Measurements from ENCODE around the gene TP73. TPM values are rescaled to one million over a fixed set of nuclear protein-coding genes. Genes with fewer than 3 reads are reported as not detected.
A peak's percentile ranks its signal among the peaks of the same experiment; 100 is the strongest.

TP73 gene
- total RNA-seq, 2 donors from 2014 or later = 0.11 to 0.70 TPM

GRCh38 chr1:3693321-3693720 lies 41.0 kb downstream of the TP73 start:
- no peak for ATAC-seq
- intact Hi-C loops (cut with DNase I, micrococcal nuclease) = no loop called here
- DNase-seq = no peak

GRCh38 chr1:3695326-3696217 lies 43.3 kb downstream of the TP73 start:
- ATAC-seq (peak; percentile 85), DNase-seq (peak in 1 of 2 donors; percentile 50)
- intact Hi-C loops (cut with DNase I, micrococcal nuclease) = no loop called here

GRCh38 chr1:3696689-3697088 lies 44.4 kb downstream of the TP73 start:
- DNase-seq (no peak), ATAC-seq (no peak)
- intact Hi-C loops (cut with DNase I, micrococcal nuclease) = no loop called here

GRCh38 chr1:3697104-3697503 lies 44.8 kb downstream of the TP73 start:
- intact Hi-C loops (cut with DNase I, micrococcal nuclease) = no loop called here
- ATAC-seq (no peak), DNase-seq (no peak)

GRCh38 chr1:3697810-3698209 lies 45.5 kb downstream of the TP73 start:
- intact Hi-C loops (cut with DNase I, micrococcal nuclease) = no loop called here
- ATAC-seq (peak; percentile 63), DNase-seq (peak; percentile 36 to 46)

- intact Hi-C loops (cut with DNase I, micrococcal nuclease) = no loop called here
- DNase-seq = no peak
- no peak for ATAC-seq
Measured at GRCh38 chr1:3698660-3699408, 46.5 kb downstream of the TP73 start.

GRCh38 chr1:3699596-3699995 lies 47.3 kb downstream of the TP73 start:
- DNase-seq = no peak
- no peak for ATAC-seq
- intact Hi-C loops (cut with DNase I, micrococcal nuclease) = no loop called here

GRCh38 chr1:3700631-3701030 lies 48.3 kb downstream of the TP73 start:
- DNase-seq (no peak), ATAC-seq (no peak)
- intact Hi-C loops (cut with DNase I, micrococcal nuclease) = no loop called here

- ATAC-seq (no peak), DNase-seq (no peak)
- intact Hi-C loops (cut with DNase I, micrococcal nuclease) = no loop called here
Measured at GRCh38 chr1:3702528-3702927, 50.2 kb downstream of the TP73 start.

GRCh38 chr1:3702990-3703728 lies 50.8 kb downstream of the TP73 start:
- DNase-seq (no peak), ATAC-seq (no peak)
- intact Hi-C loops (cut with DNase I, micrococcal nuclease) = no loop called here

- DNase-seq (no peak), ATAC-seq (no peak)
- intact Hi-C loops (cut with DNase I, micrococcal nuclease) = no loop called here
Measured at GRCh38 chr1:3703786-3704371, 51.6 kb downstream of the TP73 start.

- intact Hi-C loops (cut with DNase I, micrococcal nuclease) = no loop called here
- DNase-seq = no peak
- no peak for ATAC-seq
Measured at GRCh38 chr1:3705341-3705950, 53.1 kb downstream of the TP73 start.

GRCh38 chr1:3706651-3707297 lies 54.5 kb downstream of the TP73 start:
- ATAC-seq = no peak
- DNase-seq = no peak
- intact Hi-C loops (cut with DNase I, micrococcal nuclease) = no loop called here

GRCh38 chr1:3707298-3707938 lies 55.1 kb downstream of the TP73 start:
- DNase-seq (no peak), ATAC-seq (no peak)
- intact Hi-C loops (cut with DNase I, micrococcal nuclease) = no loop called here

- intact Hi-C loops (cut with DNase I, micrococcal nuclease) = no loop called here
- ATAC-seq (no peak), DNase-seq (no peak)
Measured at GRCh38 chr1:3707939-3708328, 55.6 kb downstream of the TP73 start.

GRCh38 chr1:3708791-3709190 lies 56.5 kb downstream of the TP73 start:
- no peak for ATAC-seq
- DNase-seq = no peak
- intact Hi-C loops (cut with DNase I, micrococcal nuclease) = no loop called here

GRCh38 chr1:3710251-3710650 lies 57.9 kb downstream of the TP73 start:
- no peak for ATAC-seq
- no peak for DNase-seq
- intact Hi-C loops (cut with DNase I, micrococcal nuclease) = no loop called here

GRCh38 chr1:3711381-3711779 lies 59.1 kb downstream of the TP73 start:
- ATAC-seq = no peak
- no peak for DNase-seq
- intact Hi-C loops (cut with DNase I, micrococcal nuclease) = no loop called here

Data from left colon (tissue), 2 donors.